Dedifferentiated amniotic fluid mesenchymal stem cell (primary cell): ENCODE measurements around the gene MEIS2.

Experiments
- DNase-seq: peaks from one replicate; pipeline ENCODE4 v3.0.0-alpha.2; 2016; ENCODE audit errors: extremely low spot score

The MEIS2 gene

DNA sequence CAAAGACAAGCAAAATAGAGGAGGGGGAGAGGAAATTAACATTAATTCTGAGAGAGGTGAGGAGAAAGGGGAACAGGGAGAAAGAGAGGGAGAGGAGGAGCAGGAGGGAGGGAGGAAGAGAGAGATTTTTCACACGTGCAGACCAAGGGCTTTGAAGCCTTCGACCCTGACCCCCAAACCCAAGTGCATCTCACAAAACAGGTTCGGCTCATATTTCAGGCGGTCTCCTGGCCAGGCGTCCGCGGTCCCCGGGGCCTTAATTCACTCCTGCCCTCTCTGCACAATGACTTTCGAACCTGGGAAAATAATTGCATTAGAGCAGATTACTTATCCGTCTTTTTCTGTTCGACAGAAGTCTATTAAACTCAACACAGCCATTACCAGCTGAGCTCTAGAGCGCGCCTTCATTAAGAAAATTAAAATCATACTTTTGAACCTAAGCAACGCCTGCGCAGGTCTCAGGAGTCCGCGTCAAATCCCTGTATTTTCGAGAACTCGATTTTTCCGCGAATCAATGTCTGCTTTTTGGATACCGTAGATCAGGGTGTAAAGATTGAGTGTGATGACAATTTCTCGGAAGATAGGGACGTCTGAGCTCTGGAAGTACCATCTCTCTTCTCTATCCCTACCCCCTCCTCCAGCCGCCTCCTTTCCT lies 220.7 kb downstream of the MEIS2 start:
- no peak for DNase-seq

- DNase-seq, result no peak
Measured at GRCh38 chr15:36878684-36879262, 221.6 kb downstream of the MEIS2 start.

GRCh38 chr15:36877796-36878683 lies 222.3 kb downstream of the MEIS2 start:
- DNase-seq, result no peak

GRCh38 chr15:36877294-36877693 lies 223.1 kb downstream of the MEIS2 start:
- DNase-seq, result no peak

DNA sequence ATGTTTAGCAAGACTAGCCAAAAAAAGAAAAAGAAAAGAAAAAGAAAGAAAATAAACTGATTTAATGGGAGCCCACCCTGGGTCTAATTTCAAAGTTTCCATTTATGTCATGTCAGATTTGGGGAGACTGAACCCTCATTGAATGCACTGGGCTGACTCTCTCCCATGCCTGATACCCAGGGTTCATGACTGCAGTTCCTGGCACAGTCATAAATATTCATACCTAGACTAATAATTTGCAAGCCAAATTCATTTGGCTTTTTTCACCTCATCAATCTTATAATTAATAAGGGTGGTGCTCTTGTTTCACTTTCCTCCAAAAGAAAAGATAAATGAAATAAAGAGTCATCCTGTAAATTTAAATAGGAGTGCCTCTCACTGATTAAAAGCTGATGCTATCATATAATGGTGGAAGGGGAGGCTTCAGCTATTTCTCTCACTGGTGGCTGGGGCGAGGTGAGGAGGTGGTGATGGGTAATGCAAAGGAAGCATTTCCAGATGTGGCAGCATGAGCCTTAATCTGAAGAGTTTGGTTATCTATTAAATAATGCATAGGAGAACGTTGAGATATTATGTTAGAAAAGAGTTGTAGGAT lies 224.5 kb downstream of the MEIS2 start:
- DNase-seq, result no peak

DNA sequence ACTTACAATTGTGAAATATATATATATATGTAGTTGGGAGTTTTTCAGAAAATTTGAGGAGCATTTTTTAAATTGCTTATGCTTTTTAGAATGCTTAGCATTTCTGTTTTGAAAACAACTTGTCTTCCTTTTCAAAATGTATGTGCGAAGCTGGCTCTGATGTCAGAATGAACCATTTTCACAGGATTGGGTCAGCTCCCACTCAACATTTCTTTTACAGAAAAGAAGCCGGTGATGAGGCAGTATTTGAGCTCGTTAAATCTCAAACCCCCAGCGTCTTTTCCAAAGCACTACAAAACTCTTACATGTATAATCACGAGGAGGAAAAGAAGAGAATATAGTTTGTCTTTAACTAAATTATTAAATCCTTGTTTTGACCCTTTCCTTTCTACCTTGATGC lies 225.4 kb downstream of the MEIS2 start:
- no peak for DNase-seq

- DNase-seq, result no peak
Measured at GRCh38 chr15:36867436-36867835, 232.9 kb downstream of the MEIS2 start.

DNA sequence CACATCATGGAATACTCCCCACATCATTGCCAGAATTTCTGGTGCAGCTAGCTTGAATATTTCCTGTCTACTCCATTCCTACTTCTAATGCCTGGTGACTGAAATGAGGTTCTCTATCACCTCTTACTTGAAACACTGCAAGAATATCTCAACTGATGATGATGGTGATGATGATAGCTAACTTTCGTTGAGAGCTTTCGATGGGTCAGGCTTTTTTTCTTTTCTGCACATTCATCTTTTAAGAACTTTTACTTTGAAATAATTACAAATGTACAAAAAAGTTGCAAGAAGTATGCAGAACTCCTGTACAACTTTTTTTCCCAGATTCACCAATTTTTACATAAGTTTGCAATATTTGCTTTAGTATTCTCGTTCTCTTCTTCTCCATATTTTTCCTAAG lies 233.5 kb downstream of the MEIS2 start:
- no peak for DNase-seq

- DNase-seq, result no peak
Measured at GRCh38 chr15:36863570-36863969, 236.8 kb downstream of the MEIS2 start.

DNA sequence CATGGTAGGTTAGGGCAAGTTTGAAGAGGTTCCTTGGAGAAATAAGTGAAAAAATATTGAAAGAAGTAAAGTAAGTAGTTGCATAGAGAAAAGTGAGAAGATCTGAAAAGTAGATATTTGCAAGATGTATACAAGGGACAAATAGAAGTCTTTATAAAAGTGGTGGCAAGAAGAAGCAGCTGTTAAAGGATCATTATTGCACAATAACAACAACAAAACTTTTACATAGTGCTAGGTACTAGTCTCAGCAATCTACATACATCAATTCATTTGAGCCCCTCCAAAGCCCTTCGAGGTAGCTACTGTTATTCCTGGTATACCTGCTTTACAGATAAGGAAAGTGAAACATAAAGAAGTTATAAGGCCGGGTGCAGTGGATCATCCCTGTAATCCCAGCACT lies 239.6 kb downstream of the MEIS2 start:
- no peak for DNase-seq

GRCh38 chr15:36858423-36858822 lies 241.9 kb downstream of the MEIS2 start:
- no peak for DNase-seq

DNA sequence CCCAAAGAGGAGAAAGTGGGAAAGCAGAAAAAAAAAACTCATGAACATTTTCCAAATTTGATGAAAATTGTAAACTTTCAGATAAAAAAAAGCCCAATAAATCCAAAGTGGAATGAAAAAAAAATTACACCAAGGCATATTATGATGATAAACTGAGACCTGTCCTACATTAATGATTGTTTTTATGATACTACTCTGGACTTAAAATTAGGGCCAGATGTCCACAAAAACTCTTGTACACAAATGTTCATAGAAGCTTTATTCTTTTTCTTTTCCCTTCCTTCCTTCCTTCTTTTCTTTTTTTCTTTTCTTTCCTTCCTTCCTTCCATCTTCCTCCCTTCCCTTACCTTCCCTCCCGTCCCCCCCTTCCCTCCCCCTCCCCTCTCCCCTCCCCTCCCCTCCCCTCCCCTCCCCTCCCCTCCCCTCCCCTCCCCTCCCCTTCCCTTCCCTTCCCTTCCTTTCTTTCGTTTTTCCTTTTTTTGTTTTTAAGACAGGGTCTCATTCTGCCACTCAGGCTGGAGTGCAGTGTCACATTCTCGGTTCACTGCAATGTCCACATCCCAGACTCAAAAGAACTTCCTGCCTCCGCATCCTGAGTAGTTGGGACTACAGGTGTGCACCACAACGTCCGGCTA lies 243.9 kb downstream of the MEIS2 start:
- no peak for DNase-seq

- no peak for DNase-seq
Measured at GRCh38 chr15:36850864-36851263, 249.5 kb downstream of the MEIS2 start.

GRCh38 chr15:36845270-36845669 lies 255.1 kb downstream of the MEIS2 start:
- no peak for DNase-seq

- no peak for DNase-seq
Measured at GRCh38 chr15:36844534-36844998, 255.8 kb downstream of the MEIS2 start.

- no peak for DNase-seq
Measured at GRCh38 chr15:36843822-36844221, 256.5 kb downstream of the MEIS2 start.

GRCh38 chr15:36841193-36841592 lies 259.2 kb downstream of the MEIS2 start:
- DNase-seq, result no peak
